Right ventricle myocardium superior (tissue), 1 donor: ENCODE measurements around the gene HSPA1A. TPM values are rescaled to one million over a fixed set of nuclear protein-coding genes. Genes with fewer than 3 reads are reported as not detected.

Source experiments
- ATAC-seq: fragments of 200-7000 bp; cut with Tn5 transposase; one replicate; pipeline ENCODE4 v1.9.1; 2020; ENCODE audit warnings: mild to moderate bottlenecking; ENCODE audit not compliant: poor library complexity
- DNase-seq: peaks from one replicate; pipeline ENCODE4 v3.0.0-alpha.2; 2020
- intact Hi-C: fragments of 100-400 bp; cut with DNase I; formaldehyde crosslinking; loops from one replicate; pipeline ENCODE4 v1.11.2; 2022
- long read RNA-seq: library from polyadenylated mRNA; unstranded; transcript quantifications from one replicate; pipeline ENCODE4 v2.0.0, GENCODE V29; 2021
- total RNA-seq: library from RNA; stranded (reverse); fragmentation: NEBNext Ultra II Directional; extraction: Animal tissue kit (Norgen Biotek cat#: 25700); gene quantifications from one replicate; pipeline ENCODE4 v1.2.1, GENCODE V29; 2021
- donor health status: DM: no; HTN: yes; CAD: no; lungs with severe emphysema.

The HSPA1A gene
- 324 TPM for total RNA-seq
- long read RNA-seq, transcript HSPA1A-201 (1 exons, 2,483 nt) = major isoform, 297 of 297 reads
- long read RNA-seq, partial matches to known transcripts = 0 of 297 reads
- long read RNA-seq, other reads (novel, unspliced or antisense) = 0 of 297 reads

DNA sequence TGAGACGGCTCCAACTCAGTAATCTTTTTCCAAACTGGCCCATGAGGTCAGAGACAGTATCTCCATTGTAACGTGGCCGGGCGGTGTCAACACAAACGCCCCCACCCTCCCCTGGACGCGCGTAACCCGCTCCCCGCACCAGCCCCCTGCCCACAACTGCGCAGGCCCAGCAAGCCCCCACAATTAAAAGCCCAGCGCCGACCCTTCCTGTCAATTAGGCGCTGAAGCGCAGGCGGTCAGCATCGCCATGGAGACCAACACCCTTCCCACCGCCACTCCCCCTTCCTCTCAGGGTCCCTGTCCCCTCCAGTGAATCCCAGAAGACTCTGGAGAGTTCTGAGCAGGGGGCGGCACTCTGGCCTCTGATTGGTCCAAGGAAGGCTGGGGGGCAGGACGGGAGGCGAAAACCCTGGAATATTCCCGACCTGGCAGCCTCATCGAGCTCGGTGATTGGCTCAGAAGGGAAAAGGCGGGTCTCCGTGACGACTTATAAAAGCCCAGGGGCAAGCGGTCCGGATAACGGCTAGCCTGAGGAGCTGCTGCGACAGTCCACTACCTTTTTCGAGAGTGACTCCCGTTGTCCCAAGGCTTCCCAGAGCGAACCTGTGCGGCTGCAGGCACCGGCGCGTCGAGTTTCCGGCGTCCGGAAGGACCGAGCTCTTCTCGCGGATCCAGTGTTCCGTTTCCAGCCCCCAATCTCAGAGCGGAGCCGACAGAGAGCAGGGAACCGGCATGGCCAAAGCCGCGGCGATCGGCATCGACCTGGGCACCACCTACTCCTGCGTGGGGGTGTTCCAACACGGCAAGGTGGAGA, at the start of gene HSPA1A, which contains the start of gene HSPA1L:
Gene HSPA1A, plus strand, starts transcription at position 519 of the 814 bp plus-strand sequence. Its CDS starts 214 bp downstream, at position 733.
Gene HSPA1L, minus strand, starts transcription at position 259 of the 814 bp plus-strand sequence. CDS start 3,311 bp downstream, outside the sequence.
- ATAC-seq = peak; percentile 82
- intact Hi-C loops = no loop called here
- DNase-seq = peak; percentile 95

GRCh38 chr6:31765559-31765909, 49.8 kb upstream of the HSPA1A start:
- ATAC-seq (no peak), DNase-seq (no peak)
- intact Hi-C loops = no loop called here

DNA sequence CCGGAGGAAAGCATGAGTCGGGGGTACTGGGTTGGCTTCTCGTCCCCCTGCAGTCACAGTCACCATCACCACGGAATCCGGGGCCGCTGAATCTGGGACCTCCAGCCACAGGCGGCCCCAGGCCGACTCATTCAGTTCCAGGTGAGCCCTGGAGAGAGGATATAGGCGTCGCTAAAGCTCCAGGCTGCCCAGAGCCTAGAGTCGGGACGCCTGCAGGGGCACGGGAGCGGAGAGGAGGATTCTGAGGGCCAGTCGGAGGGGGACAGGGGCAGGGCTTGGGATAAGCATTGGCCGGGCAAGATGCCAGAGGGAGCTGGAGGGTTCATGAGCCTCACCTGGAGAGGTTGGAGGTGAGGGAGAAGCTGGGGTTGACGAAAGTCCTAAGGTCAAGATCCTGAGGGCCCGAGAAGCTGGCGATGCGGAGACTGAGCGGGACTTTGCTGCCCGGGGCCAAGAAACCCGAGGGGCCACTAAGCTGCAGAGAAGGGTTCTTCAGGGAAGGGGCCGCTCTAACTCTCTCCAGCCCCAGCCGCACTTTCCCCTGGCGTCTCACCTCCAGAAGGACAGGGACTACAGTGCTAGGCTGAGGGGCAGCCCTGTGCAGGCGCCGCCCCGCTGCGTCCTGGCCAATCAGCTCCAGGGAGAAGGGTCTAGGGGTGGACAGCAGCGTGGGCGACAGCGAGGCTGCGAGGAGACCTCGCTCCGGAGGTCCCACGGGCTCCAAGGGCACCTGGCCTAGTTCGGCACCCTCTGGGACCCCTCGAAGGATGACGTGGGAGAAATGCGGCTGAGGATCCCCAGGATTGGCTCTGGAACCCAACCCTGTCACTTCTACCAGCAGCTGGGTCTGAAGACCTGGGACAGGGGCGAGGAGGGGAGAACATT, 49.2 kb upstream of the HSPA1A start:
- DNase-seq (no peak), ATAC-seq (peak; percentile 51)
- intact Hi-C loops = no loop called here

GRCh38 chr6:31767096-31767645, 48.2 kb upstream of the HSPA1A start:
- DNase-seq (no peak), ATAC-seq (no peak)
- intact Hi-C loops = no loop called here

- DNase-seq = no peak
- peak; percentile 25 for ATAC-seq
- intact Hi-C loops = no loop called here
Observed at GRCh38 chr6:31768363-31769257, 46.7 kb upstream of the HSPA1A start.

GRCh38 chr6:31769684-31770371, 45.5 kb upstream of the HSPA1A start:
- peak; percentile 84 for DNase-seq
- peak; percentile 67 for ATAC-seq
- intact Hi-C loops = loop anchor here (5.0 to 10.0 kb wide), 2 partner anchors 62 to 85 kb away; partner anchors contain the start of gene LY6G5C

- DNase-seq = no peak
- intact Hi-C loops = loop anchor here (5.0 to 10.0 kb wide), 2 partner anchors 61 to 86 kb away; partner anchors contain the start of gene LY6G5C
- no peak for ATAC-seq
Observed at GRCh38 chr6:31770860-31771259, 44.5 kb upstream of the HSPA1A start.

- DNase-seq = no peak
- intact Hi-C loops = loop anchor here (5.0 to 10.0 kb wide), 2 partner anchors 60 to 87 kb away; partner anchors contain the start of gene LY6G5C
- no peak for ATAC-seq
Observed at GRCh38 chr6:31771992-31772358, 43.4 kb upstream of the HSPA1A start.

GRCh38 chr6:31775184-31775583, 40.2 kb upstream of the HSPA1A start:
- no peak for DNase-seq
- intact Hi-C loops = loop anchor here (10.0 kb wide), 1 partner anchor 90 kb away; the partner anchor contains the start of gene LY6G5C
- ATAC-seq = no peak

DNA sequence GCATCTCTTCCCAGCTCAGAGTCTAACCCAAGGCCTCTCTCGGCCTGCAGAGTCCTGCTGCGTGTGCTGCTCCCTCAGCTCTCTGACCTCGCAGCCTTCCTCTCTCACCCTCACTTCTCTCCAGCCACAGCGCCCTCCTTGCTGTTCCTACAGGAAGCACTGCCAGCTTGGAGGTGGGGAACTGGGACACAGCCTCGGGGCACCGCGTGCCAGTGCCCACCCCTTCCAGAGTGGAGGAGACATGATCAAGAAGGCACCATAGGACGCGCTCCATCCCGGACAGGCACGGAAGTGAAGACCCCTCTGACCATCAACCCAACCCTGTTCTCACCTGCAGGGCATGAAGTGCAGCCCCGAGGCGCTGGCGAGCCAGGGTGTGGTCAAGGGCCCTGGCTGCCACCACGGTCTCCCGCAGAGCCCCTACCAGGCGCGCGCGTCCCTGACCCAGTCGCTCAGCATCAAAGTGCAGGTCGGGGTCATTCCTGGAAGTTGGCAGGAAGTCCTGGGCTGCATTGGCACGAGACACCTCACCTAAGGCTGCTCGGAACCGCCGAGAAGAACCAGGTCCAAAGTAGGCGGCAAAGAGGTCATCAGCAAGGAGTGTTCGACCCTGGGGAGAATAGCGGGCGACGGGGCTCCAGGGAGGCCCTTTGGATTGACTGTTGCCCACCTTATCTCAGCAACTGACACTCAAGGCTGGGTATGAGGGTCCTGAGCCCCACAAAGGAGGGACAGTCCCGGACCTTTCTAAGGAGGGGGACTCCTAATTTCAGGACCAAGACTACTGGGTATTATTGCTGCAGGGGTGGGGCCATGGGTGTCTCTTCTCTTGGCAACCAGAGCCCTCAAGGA, 39.5 kb upstream of the HSPA1A start:
- ATAC-seq (no peak), DNase-seq (no peak)
- intact Hi-C loops = loop anchor here (10.0 kb wide), 1 partner anchor 91 kb away; the partner anchor contains the start of gene LY6G5C

DNA sequence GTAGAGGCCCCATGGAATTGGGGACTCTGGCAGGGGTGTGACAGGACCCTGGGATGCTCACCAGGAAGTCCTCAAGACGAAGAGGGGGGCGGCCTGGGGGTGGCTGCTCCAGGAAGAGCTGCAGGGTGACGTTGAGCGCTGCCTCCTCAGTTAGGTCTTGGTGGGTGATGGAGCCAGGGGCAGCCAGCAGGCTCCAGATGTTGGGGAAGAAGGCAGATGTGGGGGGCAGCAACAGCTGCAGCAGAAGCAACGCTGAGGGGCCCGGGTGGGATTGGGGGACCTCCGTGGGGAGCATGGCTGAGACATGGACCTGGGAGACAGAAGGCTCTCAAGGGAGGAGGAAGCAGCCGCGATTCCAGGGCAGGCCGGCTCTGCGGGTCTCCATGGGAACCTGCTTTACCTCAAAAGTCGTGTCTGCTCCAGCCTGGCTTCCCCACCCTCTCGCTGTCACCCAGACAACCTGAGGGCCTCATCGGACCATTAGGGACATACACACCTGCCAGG, 38.8 kb upstream of the HSPA1A start:
- DNase-seq (no peak), ATAC-seq (peak; percentile 23)
- intact Hi-C loops = loop anchor here (10.0 kb wide), 1 partner anchor 92 kb away; the partner anchor contains the start of gene LY6G5C

DNA sequence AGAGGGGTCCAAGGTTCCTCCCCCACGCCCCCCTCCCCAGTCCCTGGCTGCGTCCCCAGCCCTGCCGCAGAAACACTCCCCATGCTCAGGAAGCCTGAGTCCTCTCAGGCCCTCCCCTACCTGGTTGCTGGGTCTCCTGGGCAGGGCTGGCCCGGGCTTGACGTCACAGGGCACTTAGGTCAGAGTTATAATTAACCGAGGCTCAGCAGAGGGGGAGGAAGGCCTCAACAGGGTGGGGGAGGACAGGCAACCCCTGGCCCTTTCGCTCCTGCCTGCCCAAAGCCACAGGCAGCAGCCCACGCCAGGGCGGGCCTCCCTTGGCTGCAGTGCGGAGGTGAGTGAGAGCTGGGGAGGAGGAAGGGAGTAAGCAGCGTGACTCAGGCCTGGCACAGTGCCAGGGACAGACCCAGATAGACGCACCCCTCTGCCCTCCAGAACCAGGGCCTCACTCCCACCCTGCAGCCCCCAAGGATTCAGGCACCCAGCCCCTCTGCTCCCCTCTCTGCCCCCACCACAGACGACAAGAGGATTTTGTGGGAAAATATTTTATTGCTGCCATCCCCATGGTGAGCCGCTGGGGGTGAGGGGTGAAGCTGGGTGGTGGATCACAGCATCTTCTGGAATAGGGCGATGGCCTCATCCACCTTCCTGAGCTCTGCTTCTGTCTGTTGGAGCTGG, 38.2 kb upstream of the HSPA1A start, which contains the start of gene VWA7:
Gene VWA7, minus strand, starts transcription at position 340 of the 678 bp plus-strand sequence. CDS start 549 bp downstream, outside the sequence.
- ATAC-seq = peak; percentile 91
- intact Hi-C loops = loop anchor here (10.0 kb wide), 1 partner anchor 92 kb away; the partner anchor contains the start of gene LY6G5C
- peak; percentile 80 for DNase-seq

DNA sequence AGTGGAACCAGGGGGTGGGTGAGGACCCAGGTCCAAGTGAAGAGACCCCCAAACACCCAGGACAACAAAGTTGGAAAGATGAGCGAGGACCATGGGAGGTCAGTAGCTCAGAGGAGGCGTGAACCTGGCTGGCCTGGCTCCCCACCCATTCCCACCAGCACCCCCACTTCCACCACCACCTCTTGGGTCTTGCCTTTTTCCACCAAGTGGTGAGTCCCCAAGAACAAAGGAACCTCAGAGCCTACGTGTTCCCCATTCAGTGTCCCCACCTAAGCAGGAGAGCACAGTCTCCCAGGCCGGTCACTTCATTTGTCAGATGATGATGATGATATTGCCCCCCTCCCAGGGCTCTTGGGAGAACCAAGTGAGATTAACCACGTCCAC, 37.7 kb upstream of the HSPA1A start:
- DNase-seq (no peak), ATAC-seq (no peak)
- intact Hi-C loops = loop anchor here (10.0 kb wide), 1 partner anchor 93 kb away; the partner anchor contains the start of gene LY6G5C

DNA sequence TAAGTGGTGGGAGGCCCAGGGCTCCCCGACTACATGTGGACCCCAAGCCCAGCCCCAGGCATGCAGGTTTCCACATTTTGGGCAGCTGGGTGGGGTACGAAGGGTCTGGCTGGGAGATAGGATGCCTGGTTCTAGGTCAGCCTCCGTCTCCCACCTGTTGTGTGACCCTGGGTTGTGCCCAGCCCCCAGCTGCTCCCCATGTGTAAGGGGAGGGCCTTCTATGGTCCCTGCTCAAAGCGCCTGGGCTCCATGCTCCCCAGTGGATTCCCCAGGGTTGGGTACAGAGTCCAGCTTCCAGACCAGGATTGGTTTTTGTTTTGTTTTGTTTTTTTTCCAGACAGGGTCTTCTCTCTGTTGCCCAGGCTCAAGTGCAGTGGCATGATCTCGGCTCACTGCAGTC, 37.1 kb upstream of the HSPA1A start:
- intact Hi-C loops = loop anchor here (10.0 kb wide), 1 partner anchor 93 kb away; the partner anchor contains the start of gene LY6G5C
- ATAC-seq (no peak), DNase-seq (no peak)
